Omental fat pad (tissue), 4 donors: Measurements from ENCODE around the gene RGS6. TPM values are rescaled to one million over a fixed set of nuclear protein-coding genes. Genes with fewer than 3 reads are reported as not detected.
"Not testable (repeated sequence)": the region's sequence is repeated elsewhere in the genome, so short reads cannot be mapped to it uniquely, and the experiment has no call there.

Experiments
- ATAC-seq: fragments of 150-250 bp; one replicate; pipeline ENCODE4 v1.9.1; 2016; ENCODE audit warnings: mild to moderate bottlenecking, moderate library complexity; ENCODE audit not compliant: low FRiP score
- DNase-seq: peaks from one replicate; pipeline ENCODE4 v3.0.0-alpha.2; 2019; ENCODE audit warnings: low spot score
- CTCF ChIP-seq, 3 donors: fragments of 450-650 bp; IDR thresholded peaks; one replicate each; pipeline ENCODE4 v1.5.1; 2016 to 2017; ENCODE audit warnings: antibody characterized with exemption in 3 of 3, mild to moderate bottlenecking in 3 of 3, moderate library complexity in 2 of 3
- total RNA-seq, 4 donors: library from RNA; depleted of rRNA; stranded (reverse); fragments of >200 nt; gene quantifications; one replicate each; pipeline ENCODE4 v1.1.0, GENCODE V29; 2016

RGS6 gene
- total RNA-seq = 10 to 100 TPM in 1 of 4 donors, 1 to 10 TPM in 3; 5.2 to 27.3 (median 6.9) TPM

GRCh38 chr14:71932229-71932981 is at the start of gene RGS6:
Gene RGS6 (plus strand): TSS chr14:71932429.
- ATAC-seq (peak; percentile 84), DNase-seq (no peak)
- TF ChIP-seq CTCF (IDR thresholded peaks at IDR 0.05) = no peak

- TF ChIP-seq CTCF (IDR thresholded peaks at IDR 0.05) = no peak
- DNase-seq = no peak
- no peak for ATAC-seq
These were observed 49.1 kb upstream of the RGS6 start for GRCh38 chr14:71883094-71883493.

GRCh38 chr14:71885301-71885700 is 46.9 kb upstream of the RGS6 start:
- no peak for TF ChIP-seq CTCF (IDR thresholded peaks at IDR 0.05)
- ATAC-seq = no peak
- no peak for DNase-seq

- DNase-seq, ATAC-seq: not testable (repeated sequence)
These were observed 44.4 kb upstream of the RGS6 start for GRCh38 chr14:71887802-71888201.

- DNase-seq (no peak), ATAC-seq (no peak)
- TF ChIP-seq CTCF (IDR thresholded peaks at IDR 0.05) = no peak
These were observed 41.7 kb upstream of the RGS6 start for GRCh38 chr14:71890541-71890940.

- no peak for TF ChIP-seq CTCF (IDR thresholded peaks at IDR 0.05)
- no peak for ATAC-seq
- DNase-seq = no peak
These were observed 41.0 kb upstream of the RGS6 start for GRCh38 chr14:71891185-71891584.

GRCh38 chr14:71891970-71892369 is 40.3 kb upstream of the RGS6 start:
- ATAC-seq (no peak), DNase-seq (no peak)
- TF ChIP-seq CTCF (IDR thresholded peaks at IDR 0.05) = no peak
